HG03108 (cell line): ENCODE data around the gene WNT3A.
A peak's percentile ranks its signal among the peaks of the same experiment; 100 is the strongest.

Experiments used
- ATAC-seq: cut with Tn5 transposase; IDR thresholded peaks from one replicate; pipeline ENCODE4 v1.9.1; 2021; ENCODE audit warnings: moderate library complexity; ENCODE audit not compliant: unreplicated experiment

WNT3A gene

DNA sequence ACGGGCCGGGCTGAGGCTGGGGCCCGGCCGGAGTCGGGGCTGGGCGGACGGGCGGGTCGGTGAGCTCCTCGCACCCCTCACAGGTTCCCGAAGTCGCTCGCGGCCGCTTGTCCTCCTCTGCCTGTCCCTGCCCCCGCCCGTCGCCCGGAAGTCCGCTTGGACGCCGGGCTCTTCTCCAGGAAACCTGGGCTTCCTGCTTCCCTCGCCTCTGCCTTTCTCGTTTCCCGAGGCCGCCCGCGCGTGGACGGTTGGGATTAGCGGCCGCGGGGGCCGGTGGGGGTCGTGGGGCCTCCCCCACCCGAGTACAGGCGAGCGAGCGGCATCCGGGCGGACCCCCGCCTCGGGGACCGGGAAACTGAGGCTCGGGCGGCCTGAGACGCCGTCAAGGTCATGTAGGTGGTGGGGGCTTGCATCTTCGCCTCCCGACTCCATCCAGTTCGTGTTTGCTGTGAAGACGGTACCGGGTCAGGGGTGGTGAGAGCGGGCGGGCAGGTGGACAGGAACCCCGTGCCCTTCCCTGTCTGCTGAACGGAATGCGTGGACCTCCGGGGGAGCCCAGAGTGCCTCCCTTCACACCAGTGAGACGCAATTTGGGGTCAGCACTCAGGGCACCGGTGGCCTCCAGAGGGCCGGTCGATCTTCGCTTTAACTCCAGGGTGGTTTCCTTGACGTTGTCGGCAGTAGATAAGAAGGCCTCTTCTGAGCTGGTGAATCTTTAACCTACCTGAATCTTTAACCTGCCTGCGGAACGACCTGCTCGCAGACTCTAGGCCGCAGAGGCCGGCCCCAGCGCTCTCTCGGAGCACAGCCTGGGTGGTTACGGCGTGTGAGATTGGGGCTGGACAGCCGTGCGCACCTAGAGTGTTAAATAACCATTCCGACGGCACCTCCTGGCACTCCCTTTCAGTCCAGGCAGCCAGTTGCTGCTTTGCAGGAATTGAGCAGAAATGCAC lies 76.4 kb downstream of the WNT3A start:
- ATAC-seq, result peak; percentile 21

- no peak for ATAC-seq
Measured at GRCh38 chr1:228083871-228084278, 77.1 kb downstream of the WNT3A start.

DNA sequence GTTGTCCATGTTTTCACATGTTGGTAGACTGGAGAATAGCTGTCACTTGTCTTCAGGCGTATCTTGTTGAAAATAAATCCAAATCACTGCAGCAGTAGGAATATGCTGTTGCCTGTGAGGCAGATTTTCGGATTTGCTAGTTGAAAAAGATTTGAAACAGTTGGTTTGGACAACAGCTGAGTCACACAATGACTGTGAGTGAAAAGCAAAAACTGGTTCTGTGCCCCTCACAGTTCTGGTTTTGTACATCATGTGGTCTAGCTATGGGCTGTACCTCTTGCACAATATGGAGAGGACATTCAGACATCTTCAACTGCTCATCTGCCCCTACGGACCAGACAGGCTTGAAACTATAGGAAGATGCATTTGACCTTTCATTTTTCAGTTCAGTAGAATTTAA lies 77.5 kb downstream of the WNT3A start:
- no peak for ATAC-seq

DNA sequence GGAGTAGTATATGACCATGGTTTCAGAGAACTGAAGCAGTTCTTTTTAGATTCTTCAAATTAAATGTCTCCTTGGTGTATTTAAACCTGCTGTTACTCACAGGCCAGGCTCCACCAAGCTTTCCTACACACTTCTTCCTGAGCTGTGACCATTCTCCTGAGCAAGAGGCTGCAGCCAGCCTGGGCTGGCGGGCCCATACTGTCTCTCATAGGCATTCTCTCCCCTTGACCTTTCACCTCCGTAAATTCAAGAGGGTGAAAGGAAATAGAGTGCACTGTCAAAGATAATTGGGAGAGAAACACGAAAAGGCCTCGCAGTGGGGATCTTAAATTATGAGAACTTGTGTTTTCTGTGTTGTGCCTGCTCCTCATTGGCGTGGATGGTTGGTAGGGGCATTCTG lies 78.0 kb downstream of the WNT3A start:
- no peak for ATAC-seq

GRCh38 chr1:228085287-228085951 lies 78.6 kb downstream of the WNT3A start:
- no peak for ATAC-seq

DNA sequence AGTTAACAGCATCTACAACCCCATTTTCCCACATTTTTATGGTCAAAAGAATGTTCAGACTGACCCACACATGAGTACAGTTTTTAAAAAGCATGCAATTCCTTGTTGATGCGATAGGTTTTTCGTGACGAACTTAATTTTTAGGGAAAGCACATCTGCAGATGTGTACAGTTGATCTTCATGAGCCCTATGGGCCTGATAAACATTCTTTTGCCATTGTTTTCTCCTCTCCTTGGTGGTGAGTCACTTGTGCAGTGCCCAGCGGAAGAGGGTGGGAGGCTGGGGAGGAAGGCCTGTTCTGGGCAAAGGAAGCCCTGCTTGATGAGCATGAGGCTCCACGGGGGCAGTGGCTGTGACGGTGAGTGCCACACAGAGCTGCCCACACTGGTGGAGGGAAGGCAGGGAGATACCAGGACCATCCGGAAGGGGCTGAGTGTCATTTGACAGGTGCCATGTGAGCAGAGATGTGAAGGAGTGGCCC lies 81.0 kb downstream of the WNT3A start:
- no peak for ATAC-seq

GRCh38 chr1:228088586-228089498 lies 82.0 kb downstream of the WNT3A start:
- no peak for ATAC-seq

DNA sequence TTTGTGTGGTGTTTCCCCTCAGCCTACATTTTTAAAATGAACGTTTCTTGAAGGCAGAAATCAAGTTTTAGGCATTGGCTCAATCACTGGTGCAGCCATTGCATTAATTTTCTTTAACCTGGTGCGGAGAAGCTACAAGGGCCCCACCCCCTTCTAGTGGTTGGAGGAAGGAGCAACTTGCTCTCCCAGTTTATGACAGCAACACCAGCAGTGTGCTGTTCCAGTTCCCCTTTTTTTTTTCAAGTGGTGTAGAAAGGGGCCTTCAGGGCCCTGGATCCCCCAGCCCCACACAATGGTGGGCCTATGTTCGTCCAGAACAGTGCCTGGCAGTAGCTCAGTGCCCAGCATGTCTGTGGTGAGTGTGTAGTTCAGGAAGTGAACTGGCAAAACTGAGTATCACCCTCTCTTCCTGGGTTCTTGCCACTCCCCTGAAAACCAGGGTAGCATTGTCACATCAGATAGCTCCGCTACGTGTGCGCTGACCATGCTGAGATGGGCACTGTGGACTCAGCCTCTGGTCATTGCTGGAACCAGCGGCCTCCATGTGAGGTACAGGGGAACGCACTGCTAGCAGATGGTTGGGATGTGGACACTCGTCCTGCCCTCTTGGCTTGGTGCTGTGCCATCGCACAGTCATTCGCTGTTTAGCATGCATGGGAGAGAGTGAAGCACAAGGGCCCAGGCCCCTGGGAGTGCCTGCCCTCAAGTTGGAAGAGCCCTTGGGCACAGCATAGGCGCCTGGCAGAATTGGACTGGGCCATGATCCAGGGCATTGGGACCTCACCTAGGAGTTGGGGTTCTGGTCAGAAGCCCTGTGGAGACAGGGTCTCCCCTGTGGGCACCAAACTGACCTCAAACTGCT lies 83.0 kb downstream of the WNT3A start:
- no peak for ATAC-seq

DNA sequence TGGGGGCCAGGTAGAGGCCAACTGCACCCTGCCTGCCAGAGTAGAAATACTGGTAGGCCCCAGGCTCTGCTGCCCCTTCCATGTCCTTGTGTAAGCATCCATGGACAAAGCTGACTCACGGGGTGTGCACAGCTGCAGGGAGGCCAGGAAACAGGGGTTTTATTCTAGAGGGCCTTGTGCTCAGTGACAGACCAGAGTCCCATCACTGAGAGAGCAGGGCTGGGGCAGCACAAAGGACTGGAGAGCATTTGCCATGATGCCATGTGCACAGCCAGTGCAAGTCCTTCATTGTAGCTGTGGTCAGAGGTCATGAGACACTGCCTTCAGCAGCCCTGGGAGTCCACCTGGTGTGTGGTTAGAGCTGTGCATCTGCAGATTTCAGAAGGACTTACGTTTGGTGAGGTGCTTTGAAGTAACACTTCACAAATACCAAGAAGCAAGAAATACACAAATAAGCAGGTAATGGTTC lies 83.8 kb downstream of the WNT3A start:
- ATAC-seq, result no peak

DNA sequence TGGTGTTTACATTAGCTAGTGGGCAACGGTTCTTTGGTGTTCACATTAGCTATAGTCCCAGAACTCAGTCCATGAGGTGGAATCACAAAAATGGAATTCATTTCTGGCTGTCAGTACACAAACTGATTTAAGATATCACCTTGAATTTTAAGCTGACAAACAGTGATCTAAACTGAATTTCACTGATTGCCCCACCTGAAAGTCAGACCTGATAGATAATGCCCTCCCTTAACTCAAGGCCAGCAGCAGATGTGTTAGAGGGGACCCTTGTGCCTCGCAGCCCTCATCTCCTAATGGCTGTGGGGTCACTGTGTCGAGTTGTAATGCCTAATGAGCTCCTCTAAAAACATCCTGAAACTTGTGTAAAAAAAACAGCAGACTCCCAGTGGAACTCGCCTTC lies 84.3 kb downstream of the WNT3A start:
- no peak for ATAC-seq

GRCh38 chr1:228092342-228093049 lies 85.7 kb downstream of the WNT3A start:
- ATAC-seq, result no peak

DNA sequence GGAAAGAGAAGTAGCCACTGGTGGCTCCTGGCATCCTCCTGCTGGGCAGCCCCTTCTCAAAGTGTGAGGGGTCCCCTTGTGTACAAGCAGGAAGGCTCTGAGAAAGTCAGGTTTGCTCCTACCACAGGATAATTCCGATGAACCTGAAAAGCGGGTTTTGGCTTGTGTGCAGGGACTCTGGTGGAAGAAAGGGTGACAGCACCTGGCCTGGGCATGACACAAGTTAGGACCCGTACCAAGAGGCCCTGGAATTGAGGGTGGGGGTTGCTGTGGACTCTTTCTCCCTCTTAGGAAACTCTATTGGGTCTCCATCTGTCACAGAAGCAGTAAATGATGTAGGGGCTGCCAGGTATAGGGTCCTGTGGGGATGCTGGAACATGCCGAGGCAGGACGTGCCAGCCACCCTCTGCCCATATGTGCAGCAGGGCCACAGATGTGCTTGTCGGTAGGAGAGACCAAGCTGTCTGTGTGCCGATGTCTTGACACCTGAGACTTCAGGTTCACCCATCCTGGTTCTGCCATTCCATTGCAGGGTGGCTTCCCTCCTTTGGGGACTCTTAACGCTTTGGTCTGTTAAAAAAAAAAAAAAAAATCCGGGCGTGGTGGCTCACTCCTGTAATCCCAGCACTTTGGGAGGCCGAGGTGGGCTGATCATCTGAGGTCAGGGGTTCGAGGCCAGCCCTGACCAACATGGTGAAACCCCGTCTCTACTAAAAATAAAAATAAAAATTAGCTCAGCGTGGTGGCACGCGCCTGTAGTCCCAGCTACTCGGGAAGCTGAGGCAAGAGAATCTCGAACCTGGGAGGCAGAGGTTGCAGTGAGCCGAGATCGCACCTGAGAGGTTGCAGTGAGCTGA lies 86.5 kb downstream of the WNT3A start:
- ATAC-seq, result no peak

GRCh38 chr1:228094432-228095016 lies 87.7 kb downstream of the WNT3A start:
- ATAC-seq, result no peak

GRCh38 chr1:228095161-228095560 lies 88.4 kb downstream of the WNT3A start:
- no peak for ATAC-seq

DNA sequence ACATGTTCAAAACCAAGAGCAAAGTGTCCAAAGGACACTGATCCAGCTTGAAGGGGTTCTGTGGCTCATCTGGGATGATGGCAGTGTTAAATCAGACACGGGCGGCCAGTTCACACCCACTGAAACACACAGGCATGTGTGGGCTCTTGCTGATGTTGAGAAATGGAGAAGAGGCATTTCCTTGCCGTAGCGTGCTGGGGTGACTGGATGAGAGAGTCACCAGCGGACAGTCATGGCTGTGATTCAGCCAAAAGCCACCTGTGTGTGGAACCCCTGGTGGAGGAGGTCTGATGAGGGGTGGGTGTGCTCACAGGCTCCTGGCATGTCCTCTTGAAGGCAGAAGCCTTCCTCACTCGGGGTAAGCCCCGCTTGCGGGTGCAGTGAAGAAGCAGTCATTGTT lies 89.1 kb downstream of the WNT3A start:
- no peak for ATAC-seq

GRCh38 chr1:228096416-228097332 lies 89.9 kb downstream of the WNT3A start:
- no peak for ATAC-seq
